Stimulated activated naive CD4-positive, alpha-beta T cell (primary cell): Measurements from ENCODE around the gene DDX25.
A peak's percentile ranks its signal among the peaks of the same experiment; 100 is the strongest.
"Not testable (repeated sequence)": the region's sequence is repeated elsewhere in the genome, so short reads cannot be mapped to it uniquely, and the experiment has no call there.

Experiments used
- DNase-seq, 6 experiments: peaks; one replicate each; lab custom pipeline; 2025; lab: John Stamatoyannopoulos, UW

Gene DDX25

GRCh38 chr11:125904678-125905077, 370 bp downstream of the DDX25 start:
- no peak for DNase-seq

- no peak for DNase-seq
Measured at GRCh38 chr11:125910226-125910849, 6.0 kb downstream of the DDX25 start.

- DNase-seq = not testable (repeated sequence)
Measured at GRCh38 chr11:125914601-125915000, 10.3 kb downstream of the DDX25 start.

GRCh38 chr11:125916683-125917347, 12.5 kb downstream of the DDX25 start:
- DNase-seq = no peak

GRCh38 chr11:125918140-125918840, 14.0 kb downstream of the DDX25 start:
- DNase-seq = no peak

- DNase-seq = no peak
Measured at GRCh38 chr11:125921042-125921441, 16.7 kb downstream of the DDX25 start.

GRCh38 chr11:125922156-125922555, 17.8 kb downstream of the DDX25 start:
- no peak for DNase-seq

- DNase-seq = peak; percentile 2 to 67 (median 41)
Measured at GRCh38 chr11:125923012-125923579, 18.8 kb downstream of the DDX25 start.

- DNase-seq = no peak
Measured at GRCh38 chr11:125923633-125924032, 19.3 kb downstream of the DDX25 start.

- DNase-seq = no peak
Measured at GRCh38 chr11:125924384-125925007, 20.2 kb downstream of the DDX25 start.

- no peak for DNase-seq
Measured at GRCh38 chr11:125925247-125925740, 21.0 kb downstream of the DDX25 start.

- DNase-seq = no peak
Measured at GRCh38 chr11:125925804-125926203, 21.5 kb downstream of the DDX25 start.

GRCh38 chr11:125926682-125927081, 22.4 kb downstream of the DDX25 start:
- DNase-seq = no peak

- DNase-seq = no peak
Measured at GRCh38 chr11:125929445-125930075, 25.3 kb downstream of the DDX25 start.

GRCh38 chr11:125930076-125930450, 25.8 kb downstream of the DDX25 start:
- no peak for DNase-seq

- no peak for DNase-seq
Measured at GRCh38 chr11:125931116-125931515, 26.8 kb downstream of the DDX25 start.

- no peak for DNase-seq
Measured at GRCh38 chr11:125931668-125932067, 27.4 kb downstream of the DDX25 start.

- DNase-seq = no peak
Measured at GRCh38 chr11:125932301-125932700, 28.0 kb downstream of the DDX25 start.

- DNase-seq = no peak
Measured at GRCh38 chr11:125933030-125933813, 28.9 kb downstream of the DDX25 start.

GRCh38 chr11:125934473-125934872, 30.2 kb downstream of the DDX25 start:
- DNase-seq = no peak

- DNase-seq = no peak
Measured at GRCh38 chr11:125935056-125935455, 30.7 kb downstream of the DDX25 start.
